ENCODE data around the gene TM4SF4. TPM values are rescaled to one million over a fixed set of nuclear protein-coding genes. Genes with fewer than 3 reads are reported as not detected.

The TM4SF4 gene
- total RNA-seq, 1 experiment from 2014 or later: not detected

DNA sequence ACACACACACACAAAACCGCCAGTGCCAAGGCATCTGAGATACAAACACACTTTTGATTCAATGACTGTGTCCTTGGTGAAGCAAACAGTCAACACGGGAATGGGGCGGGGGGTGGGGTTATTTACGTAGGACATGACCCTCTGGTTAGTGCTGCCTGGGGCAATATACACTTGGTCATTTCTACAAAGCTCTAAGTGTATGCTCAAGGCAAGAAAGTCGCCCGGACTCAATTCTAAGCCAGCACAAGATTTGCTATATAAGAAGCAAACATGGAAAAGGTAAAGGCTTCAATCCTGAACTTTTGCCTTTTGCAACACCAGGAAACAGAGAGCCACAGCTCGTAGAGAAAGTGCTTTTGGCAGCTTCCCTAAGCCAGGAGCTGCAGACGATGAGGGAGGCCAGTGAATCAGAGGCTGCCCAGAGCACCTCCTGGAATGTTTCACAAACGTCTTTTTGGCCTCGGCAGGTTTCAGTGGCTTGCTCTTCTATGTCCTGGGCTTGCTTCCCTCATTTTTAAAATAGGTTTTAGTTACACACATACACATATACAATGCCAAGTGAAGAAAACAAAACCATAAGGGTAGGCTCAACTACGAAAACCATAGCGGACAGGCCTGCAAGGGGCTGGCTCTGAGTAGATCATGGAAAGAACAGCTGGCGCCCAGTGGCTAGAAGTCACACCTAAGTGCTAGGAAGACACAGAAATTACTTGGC lies 73.6 kb downstream of the TM4SF4 start:
- peak; percentile 28 for DNase-seq (ENCODE audit: low read depth)

DNA sequence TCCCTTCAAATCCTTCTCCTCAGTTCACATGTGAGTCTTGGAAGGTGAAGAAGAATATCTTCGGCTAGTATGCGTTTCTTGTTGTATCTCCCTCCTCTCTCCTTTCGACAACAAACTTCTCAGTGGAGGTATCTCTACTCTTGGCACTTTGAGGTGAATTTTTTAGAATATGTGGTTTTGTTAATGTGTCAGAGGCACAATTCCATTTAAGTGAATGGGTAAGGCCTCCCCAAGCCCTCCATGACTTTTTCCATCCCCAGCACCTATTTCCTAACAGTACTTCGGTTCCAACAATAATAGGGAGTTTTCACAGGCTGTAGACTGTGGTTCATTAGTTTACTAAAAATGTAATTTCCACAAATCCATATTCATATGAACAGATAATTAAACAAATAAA lies 74.2 kb downstream of the TM4SF4 start:
- DNase-seq (ENCODE audit: low read depth): no peak

DNA sequence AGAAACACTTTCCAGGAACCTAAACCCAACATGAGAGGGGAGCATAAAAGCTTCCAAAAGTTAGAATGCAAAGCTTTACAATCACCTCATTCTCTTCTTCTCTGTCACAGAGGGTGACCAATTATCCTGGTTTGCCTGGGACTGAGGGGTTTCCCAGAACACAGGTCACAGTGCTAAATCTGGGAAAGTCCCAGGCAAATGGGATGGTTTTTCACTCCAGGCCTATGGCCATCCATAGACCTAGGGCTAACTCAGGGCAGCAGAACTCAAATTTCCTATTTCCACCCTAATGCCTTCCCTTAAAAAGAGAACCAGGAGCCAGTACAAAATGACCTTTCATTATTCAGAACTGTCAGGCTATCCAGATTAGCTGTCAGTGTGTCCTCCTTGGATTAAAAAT lies 77.0 kb downstream of the TM4SF4 start:
- DNase-seq (ENCODE audit: low read depth): no peak

- DNase-seq (ENCODE audit: low read depth): no peak
Measured at GRCh38 chr3:149552700-149553099, 78.2 kb downstream of the TM4SF4 start.

Small RNAs within 50 kb of the gene (small RNA-seq; reads per million reads assigned to genes)
- gene AC108751.2: not detected
- not detected for gene RNU6-1098P

Other genes with a start within 250 kb of the TM4SF4 start
- gene TM4SF18, start 141.1 kb upstream of the TM4SF4 start, total RNA-seq (2014; rRNA removed; shearing (Covaris generic)): 0.03 TPM in 1 of 2 replicates, not detected in the other
- 508 and 543 TPM in 2 replicates for gene TM4SF1, start 97.0 kb upstream of the TM4SF4 start, total RNA-seq (2014; rRNA removed; shearing (Covaris generic))
- 68.3 and 116 TPM in 2 replicates for gene WWTR1, start 183.3 kb downstream of the TM4SF4 start, total RNA-seq (2014; rRNA removed; shearing (Covaris generic))